GM21360 (cell line): ENCODE results near the gene PTPRS.

Experiments used
- ATAC-seq: cut with Tn5 transposase; IDR thresholded peaks from one replicate; pipeline ENCODE4 v1.9.1; 2021; ENCODE audit warnings: mild to moderate bottlenecking, moderate library complexity; ENCODE audit not compliant: unreplicated experiment

Gene PTPRS

DNA sequence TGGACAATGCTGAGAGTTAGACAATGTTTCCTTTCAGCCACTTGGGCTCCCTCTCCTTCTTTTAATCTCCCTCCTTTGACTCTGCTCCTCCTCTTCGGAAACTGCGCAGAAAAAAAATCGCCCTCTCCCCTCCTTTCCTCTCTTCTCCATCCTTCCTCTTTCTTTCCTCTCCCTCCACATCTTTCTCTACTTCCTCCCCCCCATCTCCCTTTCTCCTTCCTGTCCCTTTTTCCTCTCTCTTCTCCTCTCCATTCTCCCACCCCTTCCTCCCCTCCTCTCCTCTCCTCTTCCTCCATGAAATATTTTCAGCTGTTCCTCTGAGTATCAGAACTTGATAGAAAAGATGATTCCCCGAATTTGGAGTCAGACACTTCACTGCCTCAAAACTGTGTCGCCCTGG, 15.1 kb upstream of the PTPRS start:
- ATAC-seq, result no peak

DNA sequence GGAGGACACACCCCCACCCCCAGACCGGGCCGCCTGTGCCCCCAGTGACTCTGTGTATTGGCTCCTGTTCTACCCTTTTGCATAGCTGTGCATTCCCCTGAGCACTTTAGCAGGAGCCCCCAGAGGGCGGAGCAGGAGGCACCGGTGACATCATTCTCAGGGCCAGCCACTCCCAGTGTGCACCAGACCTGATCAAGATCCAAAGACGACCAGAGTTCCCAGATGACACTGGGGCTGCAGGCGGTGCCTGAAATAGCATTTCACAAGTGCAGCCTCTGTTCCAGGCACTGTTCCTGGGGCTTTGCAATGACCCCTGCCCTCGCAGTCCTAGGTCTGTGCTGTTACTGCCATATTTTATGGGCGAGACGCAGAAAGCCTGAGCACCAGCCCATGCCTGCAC, 14.5 kb upstream of the PTPRS start:
- no peak for ATAC-seq

DNA sequence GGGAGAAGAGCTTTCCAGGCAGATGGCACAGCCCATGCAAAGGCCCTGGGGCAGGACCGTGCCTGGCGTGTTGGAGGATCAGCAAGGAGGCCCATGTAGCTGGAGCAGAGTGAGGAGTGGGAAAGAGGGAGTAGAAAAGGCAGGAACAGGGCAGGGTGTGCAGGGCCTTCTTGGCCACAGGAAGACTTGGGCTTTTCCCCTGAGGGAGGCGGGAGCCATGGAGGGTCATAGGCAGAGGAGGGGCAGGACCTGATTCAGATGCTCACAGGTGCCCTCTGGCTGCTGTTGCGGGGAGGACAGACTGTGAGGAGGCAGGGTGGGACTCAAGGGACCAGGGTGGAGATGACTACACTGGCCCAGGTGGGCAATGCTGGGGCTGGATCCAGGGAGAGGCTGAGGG, 13.8 kb upstream of the PTPRS start:
- ATAC-seq, result no peak

DNA sequence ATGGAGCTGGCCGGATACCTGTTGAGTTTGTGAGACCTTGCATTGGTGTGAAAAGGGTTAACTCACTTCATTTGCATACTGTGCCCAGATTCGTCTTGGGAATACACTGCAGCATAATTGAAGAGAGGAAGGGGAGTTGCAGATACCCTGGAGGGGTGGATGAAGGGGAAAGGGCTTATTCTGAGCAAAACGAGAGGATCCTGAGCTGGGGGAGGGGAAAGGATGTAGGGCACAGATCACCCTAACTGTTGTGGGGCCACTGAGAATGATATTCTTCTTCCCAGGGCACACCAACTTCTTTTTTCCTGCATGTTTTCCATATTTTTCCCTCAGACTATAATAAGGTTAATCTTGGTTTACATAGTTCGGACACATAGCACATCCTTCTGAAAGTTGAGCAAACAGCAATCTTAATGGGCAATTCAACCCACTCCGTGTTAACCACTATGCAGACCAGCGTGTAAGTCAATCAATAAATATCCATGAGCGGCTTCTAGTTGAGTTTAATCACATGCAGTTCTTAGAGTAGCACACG, 11.7 kb upstream of the PTPRS start:
- ATAC-seq, result no peak

DNA sequence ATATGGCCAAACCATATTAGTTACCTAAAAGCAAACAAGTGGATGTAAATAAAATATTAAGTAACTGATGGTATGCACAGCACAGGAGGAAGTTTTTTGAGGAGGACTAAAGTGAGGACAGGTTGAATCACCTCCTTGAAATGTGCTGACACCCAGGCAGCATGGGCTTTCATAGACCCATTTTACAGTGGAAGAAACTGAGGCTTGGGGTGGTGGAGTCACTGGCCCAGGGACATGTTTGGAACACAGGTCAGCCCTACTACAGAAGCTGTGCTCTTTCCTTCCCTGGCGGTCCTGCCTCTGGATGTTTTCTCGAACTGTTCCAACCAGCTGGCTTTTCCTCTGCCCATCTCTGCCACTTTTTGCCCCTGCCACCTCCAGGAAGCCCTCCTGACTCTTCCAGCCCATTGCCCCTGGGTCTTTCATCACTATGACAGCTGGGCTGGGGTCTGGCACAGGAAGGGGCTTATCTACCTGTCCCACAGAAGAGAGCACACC, 11.2 kb upstream of the PTPRS start:
- ATAC-seq, result no peak

DNA sequence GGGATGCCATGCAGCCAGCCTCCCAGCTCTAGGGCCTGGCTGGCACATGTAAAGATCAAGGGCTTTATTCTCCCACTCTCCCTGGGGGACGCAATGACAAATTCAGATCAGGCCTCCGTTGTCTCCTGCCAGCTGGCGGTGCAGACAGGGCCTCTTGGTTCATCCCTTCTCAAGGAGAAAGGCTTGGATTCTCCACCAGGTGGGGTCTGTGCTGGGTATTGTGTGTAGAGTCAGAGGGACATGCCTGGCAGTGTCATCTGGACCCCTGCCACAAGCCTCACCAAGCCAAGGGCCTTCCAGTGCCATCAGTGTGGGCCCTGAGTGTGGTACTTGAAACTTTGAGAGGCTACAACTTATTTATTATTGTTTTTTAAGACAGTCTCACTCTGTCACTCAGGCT, 8.4 kb upstream of the PTPRS start:
- no peak for ATAC-seq

DNA sequence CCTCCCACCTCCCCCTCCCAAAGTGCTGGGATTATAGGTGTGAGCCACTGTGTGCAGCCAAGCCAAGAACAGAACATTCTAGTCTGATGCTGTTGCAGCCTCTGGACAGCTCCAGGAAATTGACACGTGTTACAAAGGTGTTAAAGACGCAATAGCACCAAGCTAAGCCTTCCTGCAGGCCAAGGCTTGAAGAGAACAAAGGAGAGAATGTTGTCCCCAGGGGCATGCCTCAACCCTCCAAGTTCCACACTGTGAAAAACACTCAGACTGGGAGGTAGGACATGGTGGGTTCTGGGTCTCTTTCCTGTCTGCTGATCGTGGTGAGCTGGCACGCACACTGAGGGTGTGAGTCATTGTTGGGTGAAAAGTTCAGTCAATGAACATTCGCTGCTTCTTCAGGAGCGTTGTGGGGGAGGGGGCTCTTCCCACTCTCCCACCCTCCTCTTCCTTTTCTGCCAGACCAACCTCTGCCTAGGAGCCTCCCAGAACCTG, 5.3 kb upstream of the PTPRS start:
- ATAC-seq, result no peak

DNA sequence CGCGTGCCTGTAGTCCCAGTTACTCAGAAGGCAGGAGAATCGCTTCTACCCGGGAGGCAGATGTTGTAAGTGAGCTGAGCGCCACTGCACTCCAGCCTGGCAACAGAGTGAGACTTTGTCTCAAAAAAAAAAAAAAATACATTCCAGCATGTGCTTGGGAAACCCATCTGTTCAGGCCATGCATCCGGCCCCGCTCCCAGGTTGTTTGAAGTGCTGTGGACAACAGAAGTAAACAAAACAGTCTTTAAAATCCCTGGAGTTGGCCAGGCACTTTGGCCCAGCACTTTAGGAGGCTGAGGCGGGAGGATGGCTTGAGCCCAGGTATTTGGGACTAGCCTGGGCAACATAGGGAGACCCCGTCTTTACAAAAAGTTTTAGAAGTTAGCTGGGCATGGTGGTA, 3.2 kb upstream of the PTPRS start:
- ATAC-seq, result no peak

DNA sequence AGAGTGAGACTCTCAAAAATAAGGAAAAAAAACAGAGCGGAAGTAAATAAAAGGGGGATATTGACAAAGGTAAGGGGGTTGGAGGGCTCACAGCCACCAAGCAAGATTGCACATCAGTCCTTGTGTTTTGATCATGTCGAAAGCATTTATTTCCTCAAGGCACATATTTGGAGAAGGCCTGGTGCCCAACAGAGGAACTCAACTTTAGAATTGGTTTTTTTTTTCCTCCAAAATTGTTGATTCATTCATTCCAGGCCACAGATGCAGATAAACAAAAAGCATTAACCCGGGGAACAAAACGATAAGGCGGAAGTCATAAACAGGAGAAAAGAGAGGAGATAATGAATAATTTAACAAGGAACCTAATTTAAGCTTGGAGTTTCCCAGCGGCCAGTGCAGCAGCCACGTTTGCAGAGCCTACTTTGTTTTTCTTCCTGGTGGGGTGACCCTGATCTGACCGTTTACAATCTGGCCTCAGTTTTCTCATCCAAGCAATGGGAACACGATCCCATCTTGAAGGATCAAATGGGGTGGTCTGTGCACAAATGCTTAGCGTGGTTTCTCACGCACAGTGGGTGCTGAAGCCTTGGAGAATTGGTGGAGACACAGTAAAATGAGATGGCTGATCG, 2.1 kb upstream of the PTPRS start:
- ATAC-seq, result no peak

DNA sequence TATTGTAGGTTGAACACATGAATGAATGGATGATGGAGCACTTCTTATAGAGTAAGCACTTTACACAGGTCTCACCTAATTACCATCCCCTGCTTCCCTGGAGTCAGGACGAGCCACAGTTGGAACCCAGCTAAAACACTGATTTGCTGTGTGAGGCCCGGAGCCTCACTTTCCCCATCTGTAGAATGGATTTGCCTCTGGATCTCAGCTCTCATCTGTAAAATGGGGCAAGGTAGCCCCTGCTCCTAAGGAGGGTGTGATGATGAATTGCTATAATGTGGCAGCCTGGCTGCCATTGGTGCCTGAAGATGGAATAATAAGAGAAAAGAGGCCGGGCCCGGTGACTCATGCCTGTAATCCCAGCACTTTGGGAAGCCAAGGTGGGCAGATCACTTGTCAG, 1.4 kb upstream of the PTPRS start:
- ATAC-seq, result no peak

DNA sequence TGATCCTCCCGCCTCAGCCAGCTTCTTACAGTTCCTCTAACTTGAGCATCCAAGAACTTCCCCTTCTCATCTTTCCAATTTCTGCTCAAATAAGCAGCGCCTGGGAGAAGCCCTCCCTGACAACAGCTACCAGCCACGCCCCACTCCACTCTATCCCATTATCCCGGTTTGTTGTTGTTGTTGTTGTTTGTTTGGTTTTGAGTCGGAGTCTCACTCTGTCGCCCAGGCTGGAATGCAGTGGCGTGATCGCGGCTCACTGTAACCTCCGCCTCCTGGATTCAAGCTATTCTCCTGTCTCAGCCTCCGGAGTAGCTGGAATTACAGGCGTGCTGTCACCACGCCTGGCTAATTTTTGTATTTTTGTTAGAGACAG, 822 bp upstream of the PTPRS start:
- ATAC-seq, result no peak

DNA sequence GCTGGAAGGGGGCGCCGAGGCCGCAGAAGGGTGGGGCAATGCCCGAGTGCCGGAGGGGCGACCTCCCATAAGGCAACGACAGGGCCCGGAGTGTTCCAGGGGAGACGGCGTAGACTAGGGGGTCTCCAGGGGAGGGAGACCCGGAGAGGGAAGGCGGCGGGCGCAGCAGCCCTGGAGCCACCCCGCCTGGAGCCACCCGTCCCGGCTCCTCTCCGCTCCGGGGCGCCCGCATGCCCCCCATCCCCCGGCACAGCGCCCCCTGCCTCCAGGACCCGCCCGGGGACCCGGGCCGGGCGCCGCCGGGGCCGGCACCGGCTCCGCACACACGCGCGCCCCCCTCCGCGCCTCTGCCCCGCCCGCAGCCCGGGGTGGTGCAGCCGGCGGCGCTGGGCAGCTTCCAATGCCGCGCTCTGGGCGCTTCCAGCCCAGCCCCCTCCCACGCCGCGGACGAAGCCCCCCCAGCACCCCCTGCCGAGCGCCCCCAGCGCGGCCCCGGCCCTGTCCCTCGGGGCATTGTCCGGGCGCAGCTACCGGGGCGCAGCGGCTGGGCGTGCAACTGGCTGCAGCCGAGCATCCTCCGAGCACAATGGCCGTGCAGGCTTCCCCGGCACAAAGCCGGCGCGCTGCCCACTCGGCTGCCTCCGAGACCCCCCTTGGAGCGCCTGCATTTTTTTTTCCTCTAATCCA, 519 bp downstream of the PTPRS start:
- peak; percentile 31 for ATAC-seq

DNA sequence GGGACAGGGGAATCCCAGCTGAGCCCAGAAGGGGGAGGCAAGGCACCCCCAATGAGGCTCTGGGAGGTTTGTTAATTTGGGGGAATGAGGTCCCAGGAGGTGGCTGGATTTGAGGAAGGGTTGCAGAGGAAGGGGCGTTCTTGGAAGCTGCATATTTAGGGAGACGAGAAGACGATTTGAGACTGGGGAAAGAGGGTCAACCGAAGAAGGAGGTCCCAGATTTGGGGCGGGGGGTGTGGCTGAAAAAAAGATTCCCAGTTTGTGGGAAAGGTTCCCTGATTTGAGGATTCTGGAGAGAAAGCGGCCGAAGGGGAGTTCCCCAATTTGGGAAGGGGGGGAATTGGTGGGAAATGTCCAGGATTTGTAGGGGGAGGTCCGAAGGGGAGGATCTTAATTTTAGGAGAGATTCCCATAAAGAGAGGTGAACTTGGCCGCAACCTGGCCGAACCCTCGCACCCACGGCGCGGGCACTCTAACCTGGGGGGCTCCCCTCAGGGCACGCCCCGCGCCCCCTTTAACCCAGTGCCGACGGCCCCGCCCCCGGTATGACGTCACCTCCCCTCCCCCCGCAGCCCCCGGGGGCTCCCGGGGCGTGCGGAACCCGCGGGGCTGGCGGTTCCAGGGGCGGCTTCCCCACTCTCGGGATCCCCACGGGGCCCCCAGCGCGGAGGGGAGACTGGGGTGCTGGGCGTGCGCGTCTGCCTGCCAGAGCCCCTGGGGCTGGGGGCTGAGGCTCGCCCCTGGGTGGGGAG, 1.2 kb downstream of the PTPRS start:
- ATAC-seq, result peak; percentile 9

DNA sequence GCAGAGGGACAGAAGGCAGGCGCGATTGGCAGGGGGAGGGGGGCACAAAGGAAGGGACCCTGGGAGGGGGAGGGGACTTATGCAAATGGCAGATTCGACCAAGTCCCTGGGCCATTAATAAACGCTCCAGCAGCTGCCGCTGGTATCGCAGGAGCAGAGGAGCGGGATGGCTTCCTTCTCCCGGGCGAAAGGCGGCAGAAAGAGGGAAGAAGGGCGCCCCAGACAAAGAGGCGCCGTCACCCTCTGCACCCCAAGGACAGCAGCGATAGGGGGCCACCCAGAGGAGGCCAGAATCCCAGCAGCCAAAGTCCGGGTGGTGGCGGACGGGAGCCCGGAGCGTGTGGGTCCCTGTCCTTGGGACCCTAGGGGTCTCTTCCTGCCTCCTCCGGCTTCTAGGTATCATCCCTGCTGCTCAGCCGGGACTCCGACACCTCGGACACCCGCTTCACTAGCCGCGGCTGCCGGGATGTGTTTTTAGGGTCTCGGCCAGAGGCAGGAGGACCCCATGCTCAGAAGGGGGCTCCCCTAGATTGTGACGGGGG, 1.9 kb downstream of the PTPRS start:
- no peak for ATAC-seq

DNA sequence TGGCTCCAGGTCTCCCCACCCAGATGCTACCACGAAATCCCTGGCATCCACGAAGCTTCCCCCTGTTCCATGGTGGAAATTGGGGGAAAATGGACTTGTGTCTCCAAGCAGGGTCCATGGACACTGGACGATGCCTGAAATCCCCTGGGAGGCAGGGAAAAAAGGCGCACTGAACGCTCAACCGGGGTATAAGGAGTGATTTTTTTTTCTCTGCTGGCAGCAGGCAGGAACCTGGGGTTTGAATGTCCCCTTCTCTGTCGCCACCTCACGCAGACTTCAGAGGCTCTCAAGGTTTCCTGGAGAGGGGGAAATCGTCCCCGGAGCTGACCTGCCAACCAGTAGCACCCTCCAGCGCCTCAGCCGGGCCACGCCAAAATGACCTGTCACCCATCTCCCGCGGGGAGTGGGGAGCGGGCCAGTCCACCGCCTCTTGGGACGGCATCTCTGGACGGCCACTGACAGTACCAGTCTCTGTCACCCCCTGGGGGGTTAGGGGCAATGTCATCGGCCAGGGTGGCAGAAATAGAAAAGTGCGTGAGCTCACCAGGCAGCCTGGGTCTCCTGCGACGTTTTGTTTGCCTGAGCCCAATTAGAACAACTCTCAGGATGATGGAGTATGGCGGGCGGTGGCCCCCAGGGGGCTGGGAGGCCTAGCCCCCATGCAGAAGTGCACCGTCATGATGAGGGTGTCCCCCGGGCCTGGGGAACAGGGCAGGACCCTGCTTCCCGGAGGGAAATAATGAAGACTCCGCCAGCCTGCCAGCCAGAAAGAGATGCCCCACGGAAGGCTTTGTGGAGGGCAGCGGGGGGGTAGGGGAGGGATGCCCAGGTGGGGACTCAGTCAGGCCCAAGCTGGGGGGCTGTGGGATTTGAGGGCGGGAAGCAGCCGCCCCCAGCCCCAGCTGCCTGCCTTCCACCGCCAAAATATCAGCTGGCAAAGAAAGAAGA, 2.6 kb downstream of the PTPRS start:
- no peak for ATAC-seq

DNA sequence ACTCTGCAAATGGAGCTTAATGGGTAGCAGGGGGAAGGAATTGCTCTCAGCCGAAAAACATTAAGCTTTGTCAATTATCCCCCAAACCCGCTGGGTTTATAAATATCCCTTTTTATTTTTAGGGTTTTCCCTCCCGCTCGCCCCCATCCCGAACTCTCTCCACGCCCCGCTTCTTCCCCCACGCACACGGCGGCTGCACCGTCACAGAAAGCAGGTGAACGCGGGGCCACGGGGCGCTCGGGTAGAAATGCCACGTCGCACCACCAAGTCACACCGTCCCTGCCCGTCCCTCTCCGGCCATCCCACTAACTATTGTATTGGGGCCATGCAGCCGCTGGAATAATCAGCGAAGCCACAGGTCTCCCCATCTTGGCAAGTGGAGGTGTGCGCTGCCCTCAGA, 3.5 kb downstream of the PTPRS start:
- ATAC-seq, result no peak

DNA sequence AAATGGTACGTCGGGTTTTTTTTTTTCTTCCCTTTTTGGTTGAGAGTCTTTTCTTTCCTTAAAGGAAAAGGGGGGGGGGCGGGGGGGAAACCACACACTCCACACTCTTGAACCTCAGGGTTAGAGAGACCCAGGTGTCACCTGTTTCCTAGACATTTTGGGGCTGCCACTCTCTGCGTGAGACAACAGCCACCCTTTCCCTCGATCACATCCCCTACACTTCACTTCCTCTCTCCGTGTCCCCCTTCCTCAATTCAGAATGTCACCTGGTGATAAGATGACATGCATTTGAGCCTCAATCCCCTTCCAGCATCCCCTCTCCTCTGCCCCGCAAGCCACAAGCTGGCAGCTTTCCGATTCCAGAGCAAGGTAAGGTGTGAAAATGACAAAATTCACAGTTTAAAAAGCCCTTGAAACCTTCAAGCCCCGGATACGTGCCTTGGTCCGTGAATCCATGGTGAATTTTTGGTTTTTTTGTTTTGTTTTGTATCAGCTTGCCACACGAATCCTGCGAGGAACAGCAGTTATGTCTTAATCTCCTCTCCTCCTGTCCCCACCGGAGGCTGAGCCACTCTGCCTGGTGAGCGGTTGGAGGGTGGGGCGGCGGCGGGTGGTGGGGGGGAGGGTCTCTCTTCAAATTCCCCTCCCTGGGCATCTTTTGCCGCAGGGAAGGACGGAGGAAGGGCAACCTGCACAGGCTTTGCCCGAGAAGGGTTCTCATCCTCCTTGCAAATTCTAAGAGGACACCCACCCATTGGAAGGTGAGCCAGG, 4.2 kb downstream of the PTPRS start:
- ATAC-seq, result no peak

DNA sequence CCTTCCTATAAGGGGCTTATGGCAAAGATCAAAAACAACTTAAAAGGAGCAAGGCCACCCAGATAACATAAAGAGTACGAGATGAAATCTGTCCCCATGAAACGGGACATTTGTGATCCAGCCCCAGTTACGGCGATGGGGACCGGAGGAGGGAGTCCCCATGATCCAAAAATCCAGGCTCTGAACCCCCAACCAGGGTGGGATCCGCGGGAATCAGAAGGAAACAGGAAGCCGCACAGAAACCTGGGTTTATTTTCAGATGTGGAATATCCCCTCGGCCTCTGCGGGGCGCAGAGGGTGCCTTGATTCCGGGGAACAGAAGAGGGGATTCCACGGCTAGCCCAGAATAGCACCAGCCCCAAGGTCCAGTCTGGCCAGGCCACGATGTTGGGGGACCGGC, 5.0 kb downstream of the PTPRS start:
- no peak for ATAC-seq

DNA sequence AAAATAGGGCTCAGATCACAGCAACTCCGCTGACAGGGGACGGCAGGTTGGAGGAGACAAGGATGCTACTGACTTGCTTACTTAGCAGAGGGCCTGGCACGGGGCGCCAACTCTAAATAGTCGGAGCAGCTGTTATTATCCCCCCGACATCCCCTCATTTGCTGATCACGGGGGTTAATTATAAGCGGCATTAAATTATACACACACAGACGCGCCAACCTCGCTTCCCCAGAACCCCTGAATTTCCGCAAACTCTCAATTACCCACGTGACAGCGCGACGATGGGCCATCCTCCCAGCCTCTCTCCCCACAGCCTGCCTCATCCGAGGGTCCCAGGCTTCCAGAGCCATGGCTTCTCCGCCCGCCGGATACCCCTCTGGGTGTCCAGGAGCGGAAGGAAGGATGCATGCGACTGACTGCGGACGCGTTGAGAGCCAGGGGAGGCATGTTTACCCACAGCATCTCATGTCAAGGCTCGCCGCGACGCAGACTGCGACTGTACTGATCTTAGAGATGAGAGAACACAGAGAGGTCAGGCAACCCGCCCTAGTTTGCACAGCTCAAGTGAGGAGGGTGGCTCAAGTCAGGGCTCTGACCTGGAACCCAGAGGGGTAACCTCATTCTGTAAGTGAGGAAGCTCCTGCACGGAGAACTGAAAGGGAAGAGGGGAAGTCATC, 5.7 kb downstream of the PTPRS start:
- ATAC-seq, result no peak
